Calu3 (cell line): Measurements from ENCODE around the gene NHSL2. TPM values are rescaled to one million over a fixed set of nuclear protein-coding genes. Genes with fewer than 3 reads are reported as not detected.

ENCODE experiments used
- BruUV-seq: library from RNA; stranded (reverse); fragments of 400-500 nt; replicated peaks from 2 replicates; lab custom pipeline; 2021; lab: Mats Ljungman, UMichigan
- CTCF ChIA-PET: fragments of 300-600 bp; sonication (Branson Sonifier 250); formaldehyde crosslinking; loops from one replicate; lab custom pipeline; 2022; ENCODE audit warnings: antibody characterized with exemption; lab: Charles Lee
- DNase-seq: peaks from one replicate; pipeline ENCODE4 v3.0.0; 2022
- H3K27ac Mint-ChIP-seq: one replicate; pipeline ENCODE4 v1.8.0; 2022; ENCODE audit warnings: mixed read lengths; ENCODE audit not compliant: unreplicated experiment
- H3K27me3 Mint-ChIP-seq: one replicate; pipeline ENCODE4 v1.8.0; 2022; ENCODE audit warnings: mixed read lengths; ENCODE audit not compliant: unreplicated experiment
- H3K36me3 Mint-ChIP-seq: one replicate; pipeline ENCODE4 v1.8.0; 2022; ENCODE audit warnings: mild to moderate bottlenecking, moderate library complexity, mixed read lengths; ENCODE audit not compliant: insufficient read depth, unreplicated experiment
- H3K4me1 Mint-ChIP-seq: one replicate; pipeline ENCODE4 v1.8.0; 2022; ENCODE audit warnings: mild to moderate bottlenecking, low read depth, mixed read lengths; ENCODE audit not compliant: unreplicated experiment
- H3K4me3 Mint-ChIP-seq: one replicate; pipeline ENCODE4 v1.8.0; 2022; ENCODE audit warnings: mild to moderate bottlenecking, low read depth, moderate library complexity, mixed read lengths; ENCODE audit not compliant: unreplicated experiment
- H3K9me3 Mint-ChIP-seq: one replicate; pipeline ENCODE4 v1.8.0; 2022; ENCODE audit warnings: low read depth, mixed read lengths; ENCODE audit not compliant: unreplicated experiment
- CTCF ChIP-seq: fragments of 200-600 bp; IDR thresholded peaks from one replicate; pipeline ENCODE4 v1.8.0; 2022; ENCODE audit warnings: antibody characterized with exemption; ENCODE audit not compliant: unreplicated experiment
- intact Hi-C: fragments of 100-400 bp; cut with micrococcal nuclease; formaldehyde crosslinking; loops from one replicate; pipeline ENCODE4 v1.10.0; 2022; ENCODE audit not compliant: unreplicated experiment
- total RNA-seq: library from RNA; stranded (reverse); gene quantifications from 2 replicates; pipeline ENCODE4 v1.2.3, GENCODE V29; 2022

The NHSL2 gene
- total RNA-seq, 1 experiment from 2014 or later: 0.09 TPM

DNA sequence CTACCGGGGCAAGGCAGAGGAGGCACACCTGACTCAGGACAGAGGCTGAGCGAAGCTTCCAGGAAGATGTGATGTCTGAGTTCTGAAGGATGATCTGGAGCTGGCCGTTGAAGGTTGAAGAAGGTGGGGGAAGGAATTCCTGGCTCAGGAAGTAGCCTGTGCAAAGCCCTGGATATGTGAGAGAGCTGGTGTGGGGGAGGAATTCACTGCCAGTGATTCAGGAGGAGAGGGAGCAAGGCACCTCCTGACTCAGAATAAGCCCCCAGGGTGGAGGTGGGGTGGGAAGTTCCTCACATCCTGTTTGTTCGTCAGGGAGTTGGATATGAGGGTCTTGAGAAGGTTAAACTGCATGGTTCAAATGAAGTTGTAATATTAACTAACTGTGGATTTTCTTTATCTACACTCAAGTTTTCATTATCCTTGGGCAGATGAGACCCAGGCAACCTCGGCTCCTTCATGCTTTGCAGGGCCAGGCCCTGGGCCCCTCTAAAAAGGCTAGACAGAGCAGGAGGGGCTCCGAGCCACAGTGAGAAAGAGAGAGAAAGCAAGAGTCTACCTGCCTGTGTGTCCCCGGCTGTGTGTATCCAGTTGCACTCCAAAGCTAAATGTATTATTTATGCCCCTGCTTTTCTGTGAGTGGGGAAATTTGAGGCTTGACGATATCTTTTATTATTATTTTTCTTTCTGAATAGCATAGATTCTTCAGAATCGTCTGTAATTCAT is 7.1 kb downstream of the NHSL2 start:
- Mint-ChIP-seq H3K27ac (no peak overlapping the region), H3K4me3 (no peak overlapping the region), H3K36me3 (no peaks in the 10 kb centered on the region), H3K27me3 (peaks cover 65% of the 10 kb centered on the region), H3K9me3 (no peaks in the 10 kb centered on the region), H3K4me1 (no peaks in the 10 kb centered on the region)
- intact Hi-C loops: no loop called here
- no TSS peak for BruUV-seq
- CTCF ChIA-PET: interaction anchor here (0.7 kb wide), 1 partner anchor 1848 kb away, joined by 3 read pairs; no protein-coding TSS in a partner anchor
- DNase-seq: no peak
- no peak for TF ChIP-seq CTCF

GRCh38 chrX:71919431-71919830 is 8.8 kb downstream of the NHSL2 start:
- no TSS peak for BruUV-seq
- no peaks in the 10 kb centered on the region for H3K9me3 Mint-ChIP-seq
- TF ChIP-seq CTCF: no peak
- H3K4me1 Mint-ChIP-seq: no peaks in the 10 kb centered on the region
- H3K27ac Mint-ChIP-seq: no peak overlapping the region
- H3K27me3 Mint-ChIP-seq: peaks cover 62% of the 10 kb centered on the region
- CTCF ChIA-PET: no interaction called here
- DNase-seq: no peak
- H3K36me3 Mint-ChIP-seq: no peaks in the 10 kb centered on the region
- intact Hi-C loops: no loop called here
- no peak overlapping the region for H3K4me3 Mint-ChIP-seq

- DNase-seq: no peak
- Mint-ChIP-seq H3K4me1 (no peaks in the 10 kb centered on the region), H3K9me3 (no peaks in the 10 kb centered on the region), H3K27ac (no peak overlapping the region), H3K36me3 (no peaks in the 10 kb centered on the region), H3K27me3 (peaks cover 58% of the 10 kb centered on the region), H3K4me3 (no peak overlapping the region)
- CTCF ChIA-PET: no interaction called here
- no peak for TF ChIP-seq CTCF
- no TSS peak for BruUV-seq
- intact Hi-C loops: no loop called here
Measured at GRCh38 chrX:71919886-71920285, 9.2 kb downstream of the NHSL2 start.

- Mint-ChIP-seq H3K27me3 (peaks cover 34% of the 10 kb centered on the region), H3K36me3 (no peaks in the 10 kb centered on the region), H3K27ac (no peak overlapping the region), H3K9me3 (no peaks in the 10 kb centered on the region), H3K4me3 (no peak overlapping the region), H3K4me1 (no peaks in the 10 kb centered on the region)
- DNase-seq: no peak
- intact Hi-C loops: no loop called here
- CTCF ChIA-PET: no interaction called here
- no peak for TF ChIP-seq CTCF
- no TSS peak for BruUV-seq
Measured at GRCh38 chrX:71922686-71923085, 12.0 kb downstream of the NHSL2 start.
